ENCODE results near the gene PRKCZ. TPM values are rescaled to one million over a fixed set of nuclear protein-coding genes. Genes with fewer than 3 reads are reported as not detected.

Gene PRKCZ
- polyA plus RNA-seq, 4 donors, result 44.2 to 252 (median 144) TPM

Other genes starting within 250 kb of the PRKCZ start
- 100 to 1,000 TPM; 169 to 214 (median 192) TPM for gene GNB1, start 159.3 kb upstream of the PRKCZ start, polyA plus RNA-seq
- 1 to 10 TPM in 1 of 4 donors, under 1 TPM in 1, not detected in 2; 0.18 to 2.6 TPM for gene CALML6, start 135.2 kb upstream of the PRKCZ start, polyA plus RNA-seq
- 10 to 100 TPM in 1 of 4 donors, 1 to 10 TPM in 3; 4.1 to 50.5 (median 5.4) TPM for gene TMEM52, start 131.1 kb upstream of the PRKCZ start, polyA plus RNA-seq
- 1 to 10 TPM in 1 of 4 donors, under 1 TPM in 1, not detected in 2; 0.06 to 2.2 TPM for gene CFAP74, start 46.6 kb upstream of the PRKCZ start, polyA plus RNA-seq
- under 1 TPM in 2 of 4 donors, not detected in 2; 0.40 to 0.55 TPM for gene GABRD, start 31.1 kb upstream of the PRKCZ start, polyA plus RNA-seq
- 10 to 100 TPM; 20.6 to 52.3 (median 45.4) TPM for gene FAAP20, start 144.4 kb downstream of the PRKCZ start, polyA plus RNA-seq
- gene SKI, start 177.9 kb downstream of the PRKCZ start, polyA plus RNA-seq, result 10 to 100 TPM in 2 of 4 donors, 1 to 10 TPM in 2; 4.2 to 45.1 (median 11.6) TPM

All from small intestine (tissue), 4 donors.